ENCODE data around the gene ZCCHC24.

ZCCHC24 gene

GRCh38 chr10:79397575-79398303 lies 47.7 kb downstream of the ZCCHC24 start:
- DNase-seq (ENCODE audit: low spot score): no peak

- DNase-seq (ENCODE audit: low spot score): no peak
Measured at GRCh38 chr10:79397051-79397450, 48.4 kb downstream of the ZCCHC24 start.

- no peak for DNase-seq (ENCODE audit: low spot score)
Measured at GRCh38 chr10:79396520-79396919, 48.9 kb downstream of the ZCCHC24 start.

- no peak for DNase-seq (ENCODE audit: low spot score)
Measured at GRCh38 chr10:79394664-79395063, 50.8 kb downstream of the ZCCHC24 start.

DNA sequence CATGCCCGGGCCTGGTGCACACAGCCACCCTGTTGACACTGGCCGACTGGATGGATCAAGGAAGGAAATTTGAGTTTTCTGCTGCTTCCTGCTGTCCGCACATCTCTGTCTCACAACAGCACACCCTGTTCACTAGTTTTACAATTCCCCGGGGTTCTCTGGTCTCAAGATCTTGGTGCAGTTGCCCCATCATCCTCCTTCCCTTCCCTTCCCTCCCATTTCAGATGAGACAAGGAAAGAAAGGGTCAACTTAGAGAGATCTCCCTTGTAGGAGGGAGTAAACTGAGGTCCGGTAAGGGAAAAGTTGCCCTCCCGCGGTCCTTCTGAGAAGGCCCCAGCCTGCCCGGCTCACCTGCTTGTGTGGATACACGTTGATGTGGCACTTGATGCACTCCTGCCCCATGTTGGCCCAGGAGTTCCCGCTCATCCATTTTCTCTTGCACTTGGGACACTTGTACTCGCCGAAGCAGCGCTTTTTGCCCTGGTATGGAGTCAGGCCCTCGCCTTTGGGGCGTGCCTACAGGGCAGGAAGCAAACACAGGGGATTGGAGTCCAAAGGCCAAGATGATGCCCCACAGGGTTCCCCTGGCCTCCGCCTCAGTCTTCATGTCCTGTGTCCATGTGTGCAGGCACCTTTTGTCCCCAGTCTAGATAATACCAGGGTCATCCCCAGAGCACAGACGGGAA lies 51.4 kb downstream of the ZCCHC24 start:
- no peak for DNase-seq (ENCODE audit: low spot score)

- no peak for DNase-seq (ENCODE audit: low spot score)
Measured at GRCh38 chr10:79393221-79393923, 52.1 kb downstream of the ZCCHC24 start.

- no peak for DNase-seq (ENCODE audit: low spot score)
Measured at GRCh38 chr10:79392506-79393176, 52.8 kb downstream of the ZCCHC24 start.

DNA sequence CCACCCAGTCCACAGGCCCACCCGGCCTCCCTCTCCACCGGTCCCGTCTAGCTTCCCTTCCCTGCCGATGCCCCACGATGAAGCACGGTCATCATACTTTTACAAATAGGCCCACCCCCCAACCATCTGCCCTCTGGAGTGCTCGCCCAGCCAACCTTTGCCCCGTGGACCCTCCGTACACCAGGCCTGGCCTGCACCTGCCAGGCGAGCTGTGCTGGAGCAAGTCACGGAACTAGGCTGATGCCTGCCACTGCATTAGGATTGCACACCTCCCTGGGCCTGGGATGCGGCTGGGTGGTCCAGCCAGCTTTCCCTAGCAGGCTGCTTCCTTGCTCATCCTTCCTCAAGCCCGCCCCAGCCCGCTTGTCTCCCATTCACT lies 53.4 kb downstream of the ZCCHC24 start:
- DNase-seq (ENCODE audit: low spot score): no peak

GRCh38 chr10:79391231-79392019 lies 54.0 kb downstream of the ZCCHC24 start:
- no peak for DNase-seq (ENCODE audit: low spot score)

DNA sequence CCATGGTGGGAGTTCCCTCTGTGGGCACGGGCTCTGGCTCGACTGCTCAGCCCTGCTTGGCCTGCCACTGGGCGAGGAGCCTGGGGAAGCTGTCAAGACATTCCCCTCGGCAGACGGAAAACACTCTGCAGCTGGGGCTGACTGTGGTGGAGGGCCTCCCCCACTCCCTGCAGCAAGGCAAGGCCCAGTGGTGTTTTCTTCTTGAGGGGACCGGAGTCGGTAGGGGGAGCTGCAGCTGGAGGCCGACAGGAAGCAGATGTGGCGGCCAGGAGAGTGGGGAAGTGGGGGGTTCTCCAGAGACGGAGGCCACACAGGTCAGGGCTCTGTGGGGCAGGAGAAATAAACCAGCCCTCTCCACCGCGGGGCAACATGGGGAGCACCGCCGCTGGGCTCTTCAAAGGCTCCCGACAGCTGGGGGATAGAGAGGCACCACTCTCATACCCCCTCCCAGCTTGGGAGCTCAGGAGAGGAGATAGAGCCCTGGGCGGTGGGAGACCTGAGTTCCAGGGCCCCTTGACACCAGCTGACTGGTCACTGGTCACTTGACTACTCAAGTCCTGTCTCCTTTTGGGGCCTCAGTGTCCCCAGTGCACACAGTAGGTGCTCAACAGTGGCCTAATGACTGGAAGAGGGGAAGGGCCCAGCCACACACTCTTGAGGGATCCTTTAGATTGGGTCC lies 54.7 kb downstream of the ZCCHC24 start:
- DNase-seq (ENCODE audit: low spot score): no peak

GRCh38 chr10:79390057-79390456 lies 55.4 kb downstream of the ZCCHC24 start:
- DNase-seq (ENCODE audit: low spot score): no peak

DNA sequence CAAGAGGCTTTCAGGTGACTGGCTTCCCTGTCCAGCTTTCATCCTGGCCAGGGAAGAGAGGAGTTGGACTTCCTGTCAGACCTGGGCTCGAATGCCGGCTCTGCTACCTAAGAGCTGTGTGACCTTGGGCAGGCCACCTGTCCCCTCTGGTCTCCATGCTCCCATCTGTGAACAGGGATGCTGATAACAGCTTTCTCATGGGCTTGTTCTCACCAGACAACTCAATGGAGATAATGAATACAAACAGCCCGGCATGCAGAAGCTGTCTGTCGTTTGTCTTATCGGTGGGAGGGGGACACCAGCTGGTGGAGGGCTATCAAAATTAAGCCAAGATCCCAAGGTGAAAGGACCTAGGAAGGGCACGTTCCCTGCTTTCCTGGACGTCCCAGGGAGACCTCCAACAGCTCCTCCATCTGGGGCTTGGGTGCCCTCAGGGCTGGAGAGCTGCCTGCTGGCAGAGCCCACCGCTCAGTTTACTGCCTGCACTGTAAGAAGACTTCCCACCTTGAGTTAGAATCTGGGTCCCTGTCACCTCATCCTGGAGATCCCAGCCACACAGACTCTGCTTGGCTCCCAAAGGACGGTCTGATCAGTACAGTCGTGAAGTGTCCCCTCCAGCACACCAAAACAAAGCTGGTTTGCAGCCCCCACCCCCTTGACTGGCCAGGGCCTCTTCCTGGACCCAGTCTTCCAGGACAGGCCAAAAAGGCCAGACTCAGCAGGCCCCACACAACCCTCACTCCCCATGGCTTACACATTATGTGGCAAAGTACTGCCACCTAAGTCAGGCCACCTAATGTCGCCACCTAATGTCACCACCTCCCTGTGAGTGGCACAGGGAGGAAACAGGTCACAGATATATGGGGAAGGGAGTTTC lies 57.2 kb downstream of the ZCCHC24 start:
- DNase-seq (ENCODE audit: low spot score): no peak

DNA sequence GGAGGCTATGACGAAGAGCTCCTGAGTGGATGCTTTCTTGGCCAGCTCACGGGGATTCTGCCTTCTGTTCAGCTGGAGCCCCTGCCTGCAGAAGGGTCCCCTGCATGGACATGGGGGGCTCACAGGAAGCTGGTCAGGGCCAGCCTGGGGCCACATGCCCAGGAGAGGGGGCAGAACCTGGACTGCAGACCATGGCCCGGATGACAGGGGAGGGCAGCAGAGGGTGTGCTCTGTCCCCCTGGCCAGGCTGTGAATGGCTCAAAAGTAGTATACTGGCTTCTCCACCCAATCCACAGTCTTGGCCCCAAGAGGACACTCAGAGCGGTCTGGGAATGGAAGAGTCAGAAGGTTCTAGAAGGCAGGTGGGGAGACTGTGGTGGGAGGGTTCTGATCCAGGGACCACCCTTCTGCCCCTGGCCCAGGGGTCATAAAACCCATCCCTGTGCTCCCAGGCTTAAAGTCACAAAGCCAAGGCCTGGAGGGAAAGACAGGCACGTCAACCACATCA lies 57.9 kb downstream of the ZCCHC24 start:
- DNase-seq (ENCODE audit: low spot score): no peak

DNA sequence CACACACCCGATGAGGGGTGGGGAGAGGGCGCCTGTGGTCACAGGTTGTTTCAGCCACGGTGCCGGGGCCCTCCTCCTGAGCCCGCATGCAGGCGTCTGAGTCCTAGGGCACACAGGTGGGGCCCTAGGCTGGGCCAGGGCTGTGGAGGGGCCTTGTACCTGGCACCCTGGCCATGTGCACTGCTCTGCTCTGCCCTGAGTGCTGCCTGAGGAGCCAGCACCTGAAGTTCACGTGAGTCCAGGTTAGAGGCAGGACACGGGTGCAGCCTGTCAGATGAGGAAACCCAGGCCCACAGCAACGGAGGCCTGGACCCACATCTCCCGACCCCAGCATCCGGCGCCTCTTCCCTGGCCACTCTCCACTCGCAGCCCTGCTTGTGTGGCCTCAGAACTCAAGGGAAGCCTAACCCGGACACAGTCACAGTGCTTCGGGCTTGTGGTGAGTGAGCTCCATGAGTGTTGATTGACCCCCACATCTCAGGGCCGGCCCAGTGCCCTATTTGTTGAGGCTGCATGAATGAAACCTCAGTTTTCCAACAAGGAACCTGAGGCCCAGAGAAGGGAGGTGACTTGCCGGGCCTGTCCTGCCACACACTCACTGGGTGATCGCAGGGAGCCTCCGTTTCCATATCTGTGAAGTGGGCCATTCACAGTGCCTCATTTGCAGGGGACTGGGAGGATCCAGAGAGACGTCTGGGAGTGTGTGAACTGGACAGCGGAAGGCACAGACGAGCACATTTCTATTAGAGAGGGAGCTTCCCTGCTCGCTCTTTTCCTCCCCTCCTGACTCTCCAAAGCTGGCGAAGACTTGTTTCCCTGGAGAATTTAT lies 58.6 kb downstream of the ZCCHC24 start:
- no peak for DNase-seq (ENCODE audit: low spot score)

- no peak for DNase-seq (ENCODE audit: low spot score)
Measured at GRCh38 chr10:79385804-79386531, 59.5 kb downstream of the ZCCHC24 start.

GRCh38 chr10:79385392-79385795 lies 60.0 kb downstream of the ZCCHC24 start:
- no peak for DNase-seq (ENCODE audit: low spot score)

DNA sequence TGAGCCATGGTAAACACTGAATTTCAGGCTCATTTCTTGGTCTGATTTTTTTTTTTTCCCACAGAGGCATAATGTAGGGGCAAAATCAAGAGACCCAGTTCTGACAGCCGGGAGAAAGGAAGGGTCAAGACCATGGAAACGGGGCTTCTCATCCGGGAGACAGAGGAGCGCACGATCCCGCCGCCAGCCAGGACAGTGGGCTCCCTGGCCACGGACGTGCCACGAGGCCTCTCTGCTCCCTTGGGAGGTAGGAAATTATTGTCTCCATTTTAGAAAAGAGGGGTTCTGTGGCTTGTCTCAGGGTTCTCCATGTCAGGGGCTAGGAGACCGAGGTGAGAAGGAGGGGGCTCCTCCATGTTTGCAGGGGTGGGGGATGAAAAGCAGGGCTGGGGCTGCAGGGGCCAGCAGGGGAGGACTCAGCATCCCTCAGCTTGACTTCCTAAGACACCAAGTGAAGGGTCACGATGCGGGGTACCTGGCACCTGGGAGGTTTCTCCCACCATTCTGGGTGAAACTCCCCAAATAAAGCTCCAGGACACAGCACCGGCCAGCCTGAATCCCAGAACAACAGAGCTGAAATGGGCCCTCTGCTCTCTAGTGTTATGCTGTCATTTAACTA lies 60.5 kb downstream of the ZCCHC24 start:
- no peak for DNase-seq (ENCODE audit: low spot score)

Data from CD4-positive, alpha-beta T cell treated with Interleukin-15 for 4 hours (primary cell).